ENCODE results near the gene CIAO3.

DNA sequence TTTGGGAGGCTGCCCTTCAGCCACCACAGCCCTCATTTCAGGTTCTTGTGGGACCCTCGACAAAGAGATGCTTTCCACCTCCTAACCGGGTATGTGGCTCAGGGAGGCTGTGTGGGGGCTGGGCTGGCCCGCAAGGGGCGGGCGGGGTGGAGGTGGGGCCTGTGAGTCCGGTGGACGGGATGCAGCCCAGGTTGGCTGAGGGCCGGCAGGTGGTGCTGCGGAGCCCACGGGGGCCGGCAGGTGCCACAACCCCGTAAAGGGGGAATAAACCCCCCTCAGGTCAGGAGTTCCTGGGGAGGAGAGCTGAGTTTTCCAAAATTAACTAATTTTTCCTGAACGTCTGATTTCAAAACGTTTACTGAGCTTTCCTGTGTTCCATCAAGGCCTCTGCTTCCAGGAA is 4.9 kb upstream of the CIAO3 start:
- TF ChIP-seq POLR2A (IDR thresholded peaks at IDR 0.05; ENCODE audit: low read depth, low read length), result no peak
- no peak for TF ChIP-seq POLR2AphosphoS5 (IDR thresholded peaks at IDR 0.05; ENCODE audit: low read depth, low read length)
